Stimulated activated CD4-positive, alpha-beta T cell treated with anti-CD3 and anti-CD28 coated beads, Interleukin-15, amount 100 ng/mL, for 1 hour (primary cell): ENCODE data around the gene CCN2.
"Not testable (repeated sequence)": the region's sequence is repeated elsewhere in the genome, so short reads cannot be mapped to it uniquely, and the experiment has no call there.

Experiments
- DNase-seq, 2 donors: peaks; one replicate each; pipeline ENCODE4 v3.0.0-alpha.2; 2020; ENCODE audit warnings: low read depth in 1 of 2, low spot score in 1 of 2

Gene CCN2

DNA sequence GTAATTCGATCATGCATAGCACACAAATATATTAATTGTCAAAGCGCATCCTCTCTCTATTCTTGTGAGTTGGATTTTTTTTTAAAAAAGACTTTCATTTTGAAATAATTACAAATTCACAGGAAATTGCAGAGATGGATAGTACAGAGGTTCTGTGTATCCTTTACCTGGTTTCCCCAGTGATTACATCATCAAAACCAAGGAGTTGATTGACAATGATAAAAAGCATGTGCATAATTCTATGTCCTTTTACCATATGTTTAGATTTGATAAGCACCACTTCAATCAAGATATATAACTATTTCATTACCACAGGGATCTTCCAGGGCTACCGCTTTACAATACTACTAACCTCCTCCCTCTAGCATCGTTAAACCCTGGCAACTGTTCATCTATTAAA lies 40.2 kb downstream of the CCN2 start:
- DNase-seq, result no peak

DNA sequence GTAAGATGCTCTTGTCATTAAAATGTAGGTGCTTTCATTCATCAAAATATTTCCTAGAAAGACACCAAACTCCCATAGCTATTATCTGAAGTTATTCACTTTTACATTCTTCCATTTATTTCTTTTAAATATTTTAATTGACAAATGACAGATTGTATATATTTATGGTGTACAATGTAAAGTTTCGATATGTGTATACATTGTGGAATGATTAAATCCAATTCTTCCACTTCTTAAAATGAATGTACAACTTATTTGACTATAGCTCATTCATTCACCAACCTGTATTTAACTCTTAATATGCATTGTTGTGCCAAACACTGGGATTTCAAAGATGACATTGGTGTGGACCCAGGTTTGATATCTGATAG lies 41.0 kb downstream of the CCN2 start:
- DNase-seq, result no peak

GRCh38 chr6:131909408-131910218 lies 41.6 kb downstream of the CCN2 start:
- DNase-seq, result peak; percentile 17 to 37

GRCh38 chr6:131908787-131909186 lies 42.4 kb downstream of the CCN2 start:
- DNase-seq, result not testable (repeated sequence)

DNA sequence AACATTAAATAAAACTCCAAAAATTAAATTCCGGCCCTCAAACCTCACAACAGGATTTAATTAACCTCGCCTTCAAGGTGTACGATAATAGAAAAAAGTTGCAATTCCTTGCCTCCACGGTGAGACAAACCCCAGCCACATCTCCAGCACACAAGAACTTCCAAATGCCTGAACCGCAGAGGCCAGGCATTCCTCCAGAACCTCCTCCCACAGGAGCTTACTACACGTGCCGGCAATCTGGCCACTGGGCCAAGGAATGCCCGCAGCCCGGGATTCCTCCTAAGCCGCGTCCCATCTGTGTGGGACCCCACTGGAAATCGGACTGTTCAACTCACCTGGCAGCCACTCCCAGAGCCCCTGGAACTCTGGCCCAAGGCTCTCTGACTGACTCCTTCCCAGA lies 47.4 kb downstream of the CCN2 start:
- DNase-seq, result not testable (repeated sequence)

DNA sequence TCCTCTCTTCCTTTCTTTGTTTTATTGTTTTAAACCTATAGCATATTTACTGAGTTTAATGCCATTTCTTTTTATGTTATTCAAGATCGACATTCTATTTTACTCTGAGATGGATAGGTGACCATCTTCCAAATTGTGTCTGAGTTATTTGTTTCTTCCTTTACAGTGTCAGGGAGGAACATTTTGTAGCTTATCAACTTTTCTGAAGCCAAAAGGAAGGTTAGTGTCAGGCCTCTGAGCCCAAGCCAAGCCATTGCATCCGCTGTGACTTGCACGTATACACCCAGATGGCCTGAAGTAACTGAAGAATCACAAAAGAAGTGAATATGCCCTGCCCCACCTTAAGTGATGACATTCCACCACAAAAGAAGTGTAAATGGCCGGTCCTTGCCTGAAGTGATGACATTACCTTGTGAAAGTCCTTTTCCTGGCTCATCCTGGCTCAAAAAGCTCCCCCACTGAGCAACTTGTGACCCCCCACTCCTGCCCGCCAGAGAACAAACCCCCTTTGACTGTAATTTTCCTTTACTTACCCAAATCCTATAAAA lies 49.8 kb downstream of the CCN2 start:
- DNase-seq, result not testable (repeated sequence)

DNA sequence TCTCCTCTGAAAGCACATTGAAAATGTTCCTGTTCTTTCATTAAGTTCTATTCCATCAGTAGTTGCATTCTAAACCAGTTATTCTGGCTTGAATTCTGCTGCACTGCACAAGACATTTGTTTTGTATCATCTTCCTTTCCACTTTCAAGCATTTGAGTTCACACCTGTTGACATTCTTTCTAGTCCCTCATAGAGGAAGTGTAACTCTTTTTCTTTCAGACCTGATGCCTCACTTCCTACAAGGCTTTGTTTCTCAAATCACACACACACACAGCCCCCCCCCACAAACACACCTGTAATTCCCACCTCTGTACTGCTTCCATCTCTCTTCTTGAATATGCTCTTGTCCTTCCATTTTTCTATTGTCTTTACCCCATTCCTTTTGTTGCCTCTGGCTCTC lies 50.9 kb downstream of the CCN2 start:
- DNase-seq, result no peak

DNA sequence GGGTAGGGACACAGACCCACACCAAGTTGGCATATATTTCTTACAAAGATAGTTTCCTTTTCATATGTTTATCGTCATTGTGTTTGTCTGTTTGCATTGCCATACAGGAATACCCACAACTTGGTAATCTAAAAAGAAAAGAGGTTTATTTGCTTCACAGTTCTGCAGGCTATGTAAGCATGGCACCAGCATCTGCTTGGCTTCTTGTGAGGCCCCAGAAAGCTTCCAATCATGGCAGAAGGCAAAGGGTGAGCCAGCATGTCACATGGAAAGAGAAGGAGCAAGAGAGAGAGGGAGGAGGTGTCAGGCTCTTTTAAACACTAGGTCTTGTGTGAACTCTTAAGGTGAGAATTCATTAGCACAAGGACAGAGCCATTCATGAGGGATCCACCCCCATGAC lies 52.5 kb downstream of the CCN2 start:
- DNase-seq, result no peak
